H9 (cell line): ENCODE data around the gene TEX53. TPM values are rescaled to one million over a fixed set of nuclear protein-coding genes. Genes with fewer than 3 reads are reported as not detected.

ENCODE experiments used
- DNase-seq: peaks from one replicate; pipeline ENCODE4 v3.0.0-alpha.2; 2017
- H2AFZ ChIP-seq: one replicate; pipeline ENCODE4 v1.6.1; 2013; ENCODE audit warnings: mild to moderate bottlenecking, low read length, control low read depth, moderate library complexity
- H2AK5ac ChIP-seq: 2 replicates; pipeline ENCODE4 v1.6.1; 2013; ENCODE audit warnings: low read length, control low read depth, mixed read lengths; ENCODE audit not compliant: insufficient read length
- H2BK120ac ChIP-seq: one replicate; pipeline ENCODE4 v1.6.1; 2013; ENCODE audit warnings: low read depth, mild to moderate bottlenecking, low read length, control low read depth, inconsistent platforms; ENCODE audit not compliant: poor library complexity, severe bottlenecking
- H2BK12ac ChIP-seq: 2 replicates; pipeline ENCODE4 v1.6.1; 2013; ENCODE audit warnings: low read length, control low read depth, mixed read lengths, low read depth; ENCODE audit not compliant: insufficient read length
- H2BK15ac ChIP-seq: 2 replicates; pipeline ENCODE4 v1.6.1; 2013; ENCODE audit warnings: low read depth, low read length, control low read depth
- H2BK20ac ChIP-seq: one replicate; pipeline ENCODE4 v1.6.1; 2013; ENCODE audit warnings: low read depth, mild to moderate bottlenecking, low read length, control low read depth, inconsistent platforms; ENCODE audit not compliant: poor library complexity, severe bottlenecking
- H2BK5ac ChIP-seq: 2 replicates; pipeline ENCODE4 v1.6.1; 2013; ENCODE audit warnings: low read length, control low read depth, mixed read lengths; ENCODE audit not compliant: insufficient read length
- H3K14ac ChIP-seq: 2 replicates; pipeline ENCODE4 v1.6.1; 2013; ENCODE audit warnings: low read length, control low read depth; ENCODE audit not compliant: insufficient read depth
- H3K18ac ChIP-seq: 2 replicates; pipeline ENCODE4 v1.6.1; 2013; ENCODE audit warnings: low read depth, mild to moderate bottlenecking, mixed read lengths, low read length, control low read depth; ENCODE audit not compliant: insufficient read length
- H3K23ac ChIP-seq: 2 replicates; pipeline ENCODE4 v1.6.1; 2013; ENCODE audit warnings: low read length, control low read depth, mixed read lengths, low read depth; ENCODE audit not compliant: insufficient read length
- H3K23me2 ChIP-seq: 2 replicates; pipeline ENCODE4 v1.6.1; 2013; ENCODE audit warnings: low read depth, mild to moderate bottlenecking, mixed read lengths, low read length, control low read depth; ENCODE audit not compliant: insufficient read length, poor library complexity, severe bottlenecking
- H3K27ac ChIP-seq: 2 replicates; pipeline ENCODE4 v1.5.1; 2013; ENCODE audit warnings: low read length, control low read depth, mixed read lengths, low read depth; ENCODE audit not compliant: insufficient read length
- H3K27me3 ChIP-seq: 2 replicates; pipeline ENCODE4 v1.6.1; 2013; ENCODE audit warnings: low read length, control low read depth, inconsistent platforms; ENCODE audit not compliant: insufficient read depth
- H3K4ac ChIP-seq: 2 replicates; pipeline ENCODE4 v1.6.1; 2013; ENCODE audit warnings: low read depth, mild to moderate bottlenecking, control low read depth, inconsistent platforms, low read length, moderate library complexity
- H3K4me1 ChIP-seq: 2 replicates; pipeline ENCODE4 v1.6.1; 2013; ENCODE audit warnings: low read length, control low read depth, inconsistent platforms; ENCODE audit not compliant: insufficient read depth
- H3K4me2 ChIP-seq: 2 replicates; pipeline ENCODE4 v1.6.1; 2013; ENCODE audit warnings: low read length, control low read depth, mixed read lengths; ENCODE audit not compliant: insufficient read length, insufficient read depth
- H3K56ac ChIP-seq: 2 replicates; pipeline ENCODE4 v1.6.1; 2013; ENCODE audit warnings: low read depth, mild to moderate bottlenecking, mixed read lengths, low read length, control low read depth; ENCODE audit not compliant: insufficient read length
- H3K79me1 ChIP-seq: 2 replicates; pipeline ENCODE4 v1.6.1; 2013; ENCODE audit warnings: low read depth, mild to moderate bottlenecking, moderate library complexity, low read length, control low read depth, inconsistent platforms; ENCODE audit not compliant: insufficient read depth, poor library complexity, severe bottlenecking
- H3K79me2 ChIP-seq: 2 replicates; pipeline ENCODE4 v1.6.1; 2013; ENCODE audit warnings: low read length, control low read depth, inconsistent platforms; ENCODE audit not compliant: insufficient read depth
- H3K9ac ChIP-seq: 2 replicates; pipeline ENCODE4 v1.6.1; 2013; ENCODE audit warnings: low read length, control low read depth, mixed read lengths; ENCODE audit not compliant: insufficient read length; ENCODE audit errors: extremely low read depth
- H3K9me3 ChIP-seq: one replicate; pipeline ENCODE4 v1.6.1; 2013; ENCODE audit warnings: low read depth, low read length, inconsistent platforms; ENCODE audit not compliant: control insufficient read depth
- H3T11ph ChIP-seq: one replicate; pipeline ENCODE4 v1.6.1; 2013; ENCODE audit warnings: mild to moderate bottlenecking, low read length, control low read depth, inconsistent platforms
- H4K20me1 ChIP-seq: one replicate; pipeline ENCODE4 v1.6.1; 2013; ENCODE audit not compliant: control insufficient read depth, insufficient read length, insufficient read depth
- H4K5ac ChIP-seq: 2 replicates; pipeline ENCODE4 v1.6.1; 2013; ENCODE audit warnings: low read depth, mild to moderate bottlenecking, mixed read lengths, low read length, control low read depth; ENCODE audit not compliant: insufficient read length
- H4K8ac ChIP-seq: replicated peaks from 2 replicates; pipeline ENCODE4 v1.6.1; 2013; ENCODE audit warnings: low read length, control low read depth, mixed read lengths, low read depth; ENCODE audit not compliant: insufficient read length
- H4K91ac ChIP-seq: 2 replicates; pipeline ENCODE4 v1.6.1; 2013; ENCODE audit warnings: low read depth, mild to moderate bottlenecking, moderate library complexity, mixed read lengths, low read length, control low read depth; ENCODE audit not compliant: insufficient read length
- H3K27ac Mint-ChIP-seq, 3 experiments: 2 replicates in 2 of 3; 3 replicates in 1 of 3; pipeline ENCODE4 v1.8.0; 2020 to 2021; ENCODE audit warnings: mixed read lengths in 3 of 3, mild to moderate bottlenecking in 1 of 3, moderate library complexity in 1 of 3
- H3K27me3 Mint-ChIP-seq: 2 replicates; pipeline ENCODE4 v1.8.0; 2021; ENCODE audit warnings: low read depth, mild to moderate bottlenecking, moderate library complexity, mixed read lengths
- H3K36me3 Mint-ChIP-seq, 3 experiments: 2 replicates in 2 of 3; 3 replicates in 1 of 3; pipeline ENCODE4 v1.8.0; 2020 to 2021; ENCODE audit warnings: low read depth in 3 of 3, mixed read lengths in 3 of 3; ENCODE audit not compliant: insufficient read depth in 1 of 3
- H3K4me1 Mint-ChIP-seq, 2 experiments: 2 replicates each; pipeline ENCODE4 v1.8.0; 2020; ENCODE audit warnings: mixed read lengths in 2 of 2
- H3K4me3 Mint-ChIP-seq, 2 experiments: 2 replicates in 1 of 2; 3 replicates in 1 of 2; pipeline ENCODE4 v1.8.0; 2020 to 2021; ENCODE audit warnings: mild to moderate bottlenecking in 2 of 2, mixed read lengths in 2 of 2, moderate library complexity in 1 of 2
- H3K9me3 Mint-ChIP-seq, 2 experiments: 2 replicates in 1 of 2; 3 replicates in 1 of 2; pipeline ENCODE4 v1.8.0; 2020; ENCODE audit warnings: mild to moderate bottlenecking in 2 of 2, mixed read lengths in 2 of 2, moderate library complexity in 1 of 2
- CTCF ChIP-seq: fragments of 200-600 bp; sonication (generic); conservative IDR thresholded peaks from 3 replicates; pipeline ENCODE4 v1.8.0; 2021; ENCODE audit warnings: antibody characterized with exemption, mild to moderate bottlenecking
- WGBS: extraction: QIAGEN DNeasy Blood & Tissue Kit; methylation state at CpG from one replicate; pipeline ENCODE4 v1.1.7; 2013; ENCODE audit warnings: missing lambda C conversion rate, low lambda C conversion rate, mixed read lengths; ENCODE audit not compliant: insufficient read length; ENCODE audit errors: extremely low coverage; 5-methylcytosine and 5-hydroxymethylcytosine counted together
- total RNA-seq: library from RNA; stranded (reverse); gene quantifications from 2 replicates; pipeline ENCODE4 v1.2.1, GENCODE V29; 2021

Gene TEX53
- total RNA-seq, 1 experiment from 2014 or later = not detected

- H4K91ac ChIP-seq = no peak overlapping the region
- H3K27me3 Mint-ChIP-seq = peaks cover 21% of the 10 kb centered on the region
- H3K9me3 Mint-ChIP-seq = no peaks in the 10 kb centered on the region; a peak in 1 of 5 replicates
Measured at GRCh38 chr9:114685951-114686350, 28.3 kb upstream of the TEX53 start.

More at GRCh38 chr9:114685951-114686350, 28.3 kb upstream of the TEX53 start:
- no peaks in the 10 kb centered on the region for H4K20me1 ChIP-seq
- no peak overlapping the region for H3T11ph ChIP-seq
- no peak overlapping the region for H2BK12ac ChIP-seq
- no peak overlapping the region for H3K14ac ChIP-seq
- H3K9ac ChIP-seq = no peak overlapping the region
- no peaks in the 10 kb centered on the region for H3K79me1 ChIP-seq
- no peak for DNase-seq
- no peaks in the 10 kb centered on the region for H3K23me2 ChIP-seq
- H2BK20ac ChIP-seq = no peak overlapping the region
- H3K4me1 ChIP-seq = no peaks in the 10 kb centered on the region
- H3K9me3 ChIP-seq = no peaks in the 10 kb centered on the region
- no peak overlapping the region for H2AFZ ChIP-seq
- H3K27ac Mint-ChIP-seq = no peak overlapping the region
- H3K56ac ChIP-seq = no peak overlapping the region
- H3K36me3 Mint-ChIP-seq = no peaks in the 10 kb centered on the region
- H3K27me3 ChIP-seq = no peaks in the 10 kb centered on the region
- H4K8ac ChIP-seq = no peak overlapping the region
- no peak for TF ChIP-seq CTCF
- no peak overlapping the region for H2BK15ac ChIP-seq
- no peak overlapping the region for H3K4me3 Mint-ChIP-seq
- no peak overlapping the region for H4K5ac ChIP-seq
- no peak overlapping the region for H2AK5ac ChIP-seq
- WGBS = no CpG with 5 or more reads among the region's 5 CpGs
- no peak overlapping the region for H3K4me2 ChIP-seq
- H3K27ac ChIP-seq = no peak overlapping the region
- H3K4ac ChIP-seq = no peak overlapping the region
- no peaks in the 10 kb centered on the region for H3K79me2 ChIP-seq
- H3K23ac ChIP-seq = no peak overlapping the region
- H3K18ac ChIP-seq = no peak overlapping the region
- H2BK120ac ChIP-seq = no peak overlapping the region
- H3K4me1 Mint-ChIP-seq = peaks cover 12 to 23% of the 10 kb centered on the region in 2 experiments
- H2BK5ac ChIP-seq = no peak overlapping the region
